H1 (cell line): ENCODE measurements around the gene C12orf43. TPM values are rescaled to one million over a fixed set of nuclear protein-coding genes. Genes with fewer than 3 reads are reported as not detected.

ENCODE experiments used
- CTCF ChIA-PET: fragments of 300-600 bp; sonication (Branson Sonifier 250); formaldehyde crosslinking; loops from one replicate; lab custom pipeline; 2021; ENCODE audit not compliant: partially characterized antibody; lab: Charles Lee
- POLR2A ChIA-PET: fragments of 300-600 bp; sonication (Branson Sonifier 250); formaldehyde crosslinking; loops from one replicate; lab custom pipeline; 2021; ENCODE audit warnings: inconsistent platforms; ENCODE audit not compliant: partially characterized antibody; lab: Charles Lee
- DNase-seq, 2 experiments: peaks; one replicate each; pipeline versions ENCODE4 v3.0.0 to v3.0.0-alpha.2; 2010 to 2022; ENCODE audit warnings: low spot score in 2 of 2, low read depth in 1 of 2, mixed read lengths in 1 of 2
- FAIRE-seq: peaks from 2 replicates; lab custom pipeline; 2011; peaks lifted over from hg19 to GRCh38; lab: Jason Lieb, UNC
- H2AFZ ChIP-seq: 2 replicates; pipeline ENCODE4 v1.8.1; 2012; ENCODE audit warnings: low read length, inconsistent platforms
- H2AK5ac ChIP-seq: 2 replicates; pipeline ENCODE4 v1.6.1; 2013; ENCODE audit warnings: low read depth, low read length
- H2BK120ac ChIP-seq: replicated peaks from 2 replicates; pipeline ENCODE3; 2013; ENCODE audit warnings: low read depth, low read length, inconsistent platforms
- H2BK12ac ChIP-seq: 2 replicates; pipeline ENCODE4 v1.6.1; 2013; ENCODE audit warnings: low read depth, low read length
- H2BK15ac ChIP-seq: 2 replicates; pipeline ENCODE4 v1.6.1; 2013; ENCODE audit warnings: low read length
- H2BK20ac ChIP-seq: 2 replicates; pipeline ENCODE4 v1.6.1; 2013; ENCODE audit warnings: low read length
- H2BK5ac ChIP-seq: 2 replicates; pipeline ENCODE4 v1.6.1; 2013; ENCODE audit warnings: low read depth, low read length
- H3K14ac ChIP-seq: 2 replicates; pipeline ENCODE4 v1.6.1; 2013; ENCODE audit warnings: inconsistent platforms; ENCODE audit not compliant: insufficient read length
- H3K18ac ChIP-seq: 2 replicates; pipeline ENCODE4 v1.6.1; 2013; ENCODE audit warnings: low read length; ENCODE audit errors: extremely low read depth
- H3K23ac ChIP-seq: 2 replicates; pipeline ENCODE4 v1.6.1; 2013; ENCODE audit warnings: inconsistent platforms; ENCODE audit not compliant: insufficient read length
- H3K23me2 ChIP-seq: 2 replicates; pipeline ENCODE4 v1.6.1; 2013; ENCODE audit warnings: low read depth, low read length
- H3K27ac ChIP-seq: 2 replicates; pipeline ENCODE4 v1.6.1; 2011; ENCODE audit warnings: low read depth, low read length, inconsistent platforms
- H3K27me3 ChIP-seq, 4 experiments: replicated peaks in 1 of 4; 1 replicate in 1 of 4; 2 replicates in 3 of 4; pipeline versions ENCODE4 v1.6.1 to v1.8.1; 2011 to 2013; ENCODE audit warnings: low read length in 3 of 4, mild to moderate bottlenecking in 3 of 4, inconsistent platforms in 2 of 4, mixed read lengths in 2 of 4, moderate library complexity in 1 of 4; ENCODE audit not compliant: control insufficient read depth in 3 of 4, insufficient read depth in 3 of 4; ENCODE audit errors: extremely low read depth in 1 of 4
- H3K36me3 ChIP-seq, 4 experiments: 2 replicates each; pipeline versions ENCODE4 v1.6.1 to v1.8.1; 2011 to 2013; ENCODE audit warnings: mild to moderate bottlenecking in 4 of 4, low read length in 3 of 4, moderate library complexity in 2 of 4, control low read depth in 1 of 4, inconsistent platforms in 1 of 4; ENCODE audit not compliant: insufficient read depth in 4 of 4, control insufficient read depth in 2 of 4
- H3K4ac ChIP-seq: replicated peaks from 2 replicates; pipeline ENCODE3; 2013; ENCODE audit warnings: low read length, low read depth, mixed read lengths, inconsistent platforms; ENCODE audit not compliant: insufficient read length
- H3K4me1 ChIP-seq, 4 experiments: replicated peaks in 1 of 4; 1 replicate in 1 of 4; 2 replicates in 3 of 4; pipeline versions ENCODE4 v1.6.1 to v1.8.1; 2011 to 2013; ENCODE audit warnings: low read length in 3 of 4, inconsistent platforms in 2 of 4, mixed read lengths in 1 of 4; ENCODE audit not compliant: insufficient read depth in 4 of 4, control insufficient read depth in 3 of 4
- H3K4me2 ChIP-seq, 2 experiments: 2 replicates each; pipeline versions ENCODE4 v1.6.1 to v1.8.1; 2011 to 2013; ENCODE audit warnings: low read depth in 2 of 2, low read length in 2 of 2, control low read depth in 1 of 2, inconsistent platforms in 1 of 2, mild to moderate bottlenecking in 1 of 2; ENCODE audit not compliant: insufficient read depth in 1 of 2
- H3K4me3 ChIP-seq, 4 experiments: fragments of 200-600, 300-600 bp in 1 of 4; sonication (generic), shearing (Covaris generic), sonication (Bioruptor Twin) in 1 of 4; 2 replicates each; pipeline versions ENCODE4 v1.5.1 to v1.8.1; 2011 to 2016; ENCODE audit warnings: low read length in 4 of 4, low read depth in 3 of 4, control low read depth in 2 of 4, inconsistent platforms in 2 of 4, mild to moderate bottlenecking in 2 of 4, mixed read lengths in 1 of 4, moderate library complexity in 1 of 4; ENCODE audit not compliant: insufficient read depth in 2 of 4; ENCODE audit errors: extremely low read depth in 1 of 4
- H3K56ac ChIP-seq: replicated peaks from 2 replicates; pipeline ENCODE3; 2013; ENCODE audit warnings: low read depth, mild to moderate bottlenecking, mixed read lengths, low read length, inconsistent platforms; ENCODE audit not compliant: insufficient read length
- H3K79me1 ChIP-seq: 2 replicates; pipeline ENCODE4 v1.6.1; 2013; ENCODE audit warnings: low read depth, low read length, control low read depth
- H3K79me2 ChIP-seq, 2 experiments: 2 replicates each; pipeline versions ENCODE4 v1.6.1 to v1.8.1; 2012 to 2013; ENCODE audit warnings: low read length in 2 of 2, mild to moderate bottlenecking in 2 of 2, inconsistent platforms in 1 of 2; ENCODE audit not compliant: insufficient read depth in 2 of 2, control insufficient read depth in 1 of 2
- H3K9ac ChIP-seq, 4 experiments: replicated peaks in 1 of 4; 1 replicate in 1 of 4; 2 replicates in 3 of 4; pipeline versions ENCODE4 v1.6.1 to v1.8.1; 2011 to 2013; ENCODE audit warnings: low read depth in 3 of 4, low read length in 3 of 4, control low read depth in 2 of 4, mild to moderate bottlenecking in 2 of 4, moderate library complexity in 2 of 4, inconsistent platforms in 1 of 4; ENCODE audit errors: extremely low read depth in 1 of 4
- H3K9me3 ChIP-seq, 2 experiments: 2 replicates each; pipeline versions ENCODE4 v1.6.1 to v1.8.1; 2012 to 2013; ENCODE audit warnings: mild to moderate bottlenecking in 2 of 2, moderate library complexity in 2 of 2, control low read depth in 1 of 2, inconsistent platforms in 1 of 2, low read depth in 1 of 2, low read length in 1 of 2, mixed read lengths in 1 of 2; ENCODE audit not compliant: insufficient read depth in 2 of 2
- H4K20me1 ChIP-seq, 2 experiments: replicated peaks in 1 of 2; 2 replicates each; pipeline versions ENCODE3 to v1.8.1; 2011 to 2013; ENCODE audit warnings: inconsistent platforms in 2 of 2, low read length in 2 of 2, mild to moderate bottlenecking in 1 of 2; ENCODE audit not compliant: insufficient read depth in 2 of 2, control insufficient read depth in 1 of 2
- H4K5ac ChIP-seq: 2 replicates; pipeline ENCODE4 v1.6.1; 2013; ENCODE audit warnings: low read length, low read depth, mixed read lengths, inconsistent platforms; ENCODE audit not compliant: insufficient read length
- H4K8ac ChIP-seq: 2 replicates; pipeline ENCODE4 v1.8.0; 2013; ENCODE audit warnings: mild to moderate bottlenecking, moderate library complexity, low read length, inconsistent platforms; ENCODE audit not compliant: insufficient read depth; ENCODE audit errors: extremely low read depth
- H4K91ac ChIP-seq: replicated peaks from 2 replicates; pipeline ENCODE3; 2013; ENCODE audit warnings: low read length, mixed read lengths, inconsistent platforms; ENCODE audit not compliant: insufficient read length
- BCL11A ChIP-seq, 2 experiments: IDR thresholded peaks; one replicate each; pipeline ENCODE4 v1.6.1; 2011; ENCODE audit warnings: low read depth in 2 of 2, low read length in 2 of 2, mild to moderate bottlenecking in 2 of 2
- CREB1 ChIP-seq: IDR thresholded peaks from 2 replicates; pipeline ENCODE4 v1.6.1; 2012; ENCODE audit warnings: inconsistent platforms
- EP300 ChIP-seq, 2 experiments: IDR thresholded peaks; 1 replicate in 1 of 2; 2 replicates in 1 of 2; pipeline ENCODE4 v1.6.1; 2011 to 2012; ENCODE audit warnings: low read depth in 2 of 2, low read length in 2 of 2, mild to moderate bottlenecking in 2 of 2, borderline replicate concordance in 1 of 2, inconsistent platforms in 1 of 2, moderate library complexity in 1 of 2
- EZH2 ChIP-seq: fragments of 200-600 bp; sonication (generic); IDR thresholded peaks from 2 replicates; pipeline ENCODE4 v1.7.1; 2012; ENCODE audit warnings: low read depth, mild to moderate bottlenecking, moderate library complexity, low read length, inconsistent platforms; ENCODE audit not compliant: severe bottlenecking
- RBBP5 ChIP-seq: IDR thresholded peaks from 2 replicates; pipeline ENCODE4 v1.7.1; 2012; ENCODE audit warnings: low read depth, mild to moderate bottlenecking, inconsistent platforms, low read length, moderate library complexity, borderline replicate concordance
- SIRT6 ChIP-seq: IDR thresholded peaks from one replicate; pipeline ENCODE4 v1.7.1; 2012; ENCODE audit warnings: low read length, inconsistent platforms
- ZNF274 ChIP-seq: IDR thresholded peaks from 2 replicates; pipeline ENCODE4 v1.7.0; 2012; ENCODE audit warnings: low read length, borderline replicate concordance; ENCODE audit errors: extremely low read depth
- WGBS, 2 experiments: shearing (Covaris generic) in 1 of 2; methylation state at CpG; one replicate each; pipeline versions ENCODE4 v1.1.6 to v1.1.7; 2013 to 2015; ENCODE audit warnings: low lambda C conversion rate in 2 of 2, mixed read lengths in 2 of 2, inconsistent platforms in 1 of 2, low coverage in 1 of 2, missing lambda C conversion rate in 1 of 2; ENCODE audit not compliant: insufficient replicate concordance in 2 of 2, insufficient coverage in 1 of 2, insufficient read length in 1 of 2; ENCODE audit errors: extremely low coverage in 1 of 2, missing lambda C conversion rate in 1 of 2; 5-methylcytosine and 5-hydroxymethylcytosine counted together
- polyA plus RNA-seq, 7 experiments: library from polyadenylated mRNA; depleted of rRNA in 3 of 7; stranded (reverse) in 5 of 7; unstranded in 2 of 7; fragments of >200 nt in 5 of 7; fragments of 200-250 nt in 2 of 7; gene quantifications; 1 replicate in 5 of 7; 2 replicates in 1 of 7; 4 replicates in 1 of 7; pipeline versions ENCODE4 v1.2.1 to v1.2.3, GENCODE V29; 2011 to 2013; ENCODE audit warnings: missing spikeins in 2 of 7, mixed read lengths in 2 of 7
- total RNA-seq: library from RNA; stranded (reverse); fragmentation: NEBNext Ultra II Directional; extraction: Animal tissue kit (Norgen Biotek cat#: 25700); gene quantifications from 2 replicates; pipeline ENCODE4 v1.2.1, GENCODE V29; 2021

Gene C12orf43
- total and polyA plus RNA-seq, 2 of the 8 experiments (the other 6 are each of a cell fraction or from before 2014, with no cell fraction given) = 9.2 to 22.3 TPM

DNA sequence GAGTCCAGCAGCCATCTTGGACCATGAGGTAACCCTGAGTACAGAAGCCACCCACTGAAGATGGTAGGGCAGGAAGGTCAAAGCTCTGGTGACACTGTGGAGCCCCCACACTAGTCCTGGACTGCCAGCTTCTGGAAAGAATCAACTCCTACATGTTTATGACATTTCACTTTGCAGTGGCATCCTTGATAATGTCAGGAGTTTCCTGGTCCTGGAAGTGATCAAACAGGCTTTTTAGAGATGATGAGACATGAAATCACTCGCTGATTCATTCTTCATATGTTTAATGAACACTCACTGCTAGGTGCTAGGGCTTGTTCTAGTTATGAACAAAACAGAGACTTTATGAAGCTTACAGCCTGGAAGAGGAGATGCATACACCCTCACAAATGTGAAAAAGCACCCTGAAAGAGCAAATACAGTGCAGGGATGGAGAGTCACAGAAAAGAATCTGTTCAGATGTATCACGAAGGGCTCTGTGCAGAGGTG is 53.7 kb downstream of the C12orf43 start:
- no peak for TF ChIP-seq BCL11A (IDR thresholded peaks at IDR 0.05; ENCODE audit: low read depth in 2 of 2, low read length in 2 of 2)
- TF ChIP-seq EZH2 = no peak
- TF ChIP-seq ZNF274 = no peak
- TF ChIP-seq CREB1 = no peak
- TF ChIP-seq RBBP5 = no peak
- TF ChIP-seq SIRT6 = no peak
- no peak for TF ChIP-seq EP300 (IDR thresholded peaks at IDR 0.05; ENCODE audit: borderline replicate concordance in 1 of 2, low read depth in 2 of 2, low read length in 2 of 2)
- TF ChIP-seq, all 59 proteins: peak for 0
- WGBS, 2 experiments = 83% methylated on average over 2 of the region's 2 CpGs; no CpG with 5 or more reads in 1 of the 2 experiments
- CTCF ChIA-PET = interaction anchor here (2.2 kb wide), 1 partner anchor 9 kb away, joined by 7 read pairs; no protein-coding TSS in a partner anchor

More for the DNA sequence above, 53.7 kb downstream of the C12orf43 start:
- Histone ChIP-seq H3K27ac (no peak overlapping the region), H2AK5ac (no peak overlapping the region), H3K4me2 (no peak overlapping the region), H4K5ac (no peak overlapping the region), H3K4me1 (peaks cover 0 to 3% (median 0%) of the 10 kb centered on the region in 4 experiments; a peak in 1 of 7 replicates), H2BK12ac (no peak overlapping the region), H2BK15ac (no peak overlapping the region), H2BK120ac (no peak overlapping the region), H2AFZ (no peak overlapping the region), H3K4ac (no peak overlapping the region), H4K20me1 (no peaks in the 10 kb centered on the region), H4K8ac (no peak overlapping the region), H3K14ac (no peak overlapping the region), H3K36me3 (no peaks in the 10 kb centered on the region), H2BK5ac (no peak overlapping the region), H3K9me3 (no peaks in the 10 kb centered on the region), H3K79me2 (no peaks in the 10 kb centered on the region), H4K91ac (no peak overlapping the region), H3K23ac (no peak overlapping the region), H3K18ac (no peak overlapping the region), H3K56ac (no peak overlapping the region), H3K27me3 (no peaks in the 10 kb centered on the region), H3K23me2 (no peaks in the 10 kb centered on the region), H3K9ac (no peak overlapping the region), H3K4me3 (no peak overlapping the region), H3K79me1 (no peaks in the 10 kb centered on the region), H2BK20ac (no peak overlapping the region)
- FAIRE-seq (no peak), DNase-seq (no peak)
- POLR2A ChIA-PET = no interaction called here
